ENCODE measurements around the gene IL36G. TPM values are rescaled to one million over a fixed set of nuclear protein-coding genes. Genes with fewer than 3 reads are reported as not detected.

The IL36G gene
- total and polyA plus RNA-seq, 9 of the 15 experiments (the other 6 are each of a cell fraction or from before 2014, with no cell fraction given): not detected

- H3K9me3 ChIP-seq (replicated peaks; ENCODE audit: control insufficient read depth, insufficient read depth, low read depth, low read length): no peaks in the 10 kb centered on the region
- 0 out of 5 replicates have a peak, but pooled peaks cover 0 to 1% of the 10 kb centered on the region in 2 experiments for H3K4me1 ChIP-seq (replicated peaks in 1 of 2; ENCODE audit: control insufficient read depth in 2 of 2, insufficient read depth in 2 of 2, low read length in 2 of 2)
- intact Hi-C loops (cut with micrococcal nuclease) (no loop called here), in situ Hi-C loops (cut with MboI) (no loop called here)
- ATAC-seq (no peak), DNase-seq (ENCODE audit: extremely low read depth in 1 of 4, low spot score in 3 of 4) (no peak), FAIRE-seq (no peak)
- H3K4me2 ChIP-seq (ENCODE audit: insufficient read depth, low read length): no peak overlapping the region
- peaks cover 11 to 28% of the 10 kb centered on the region in 2 experiments; a peak in 4 of 5 replicates for H3K27me3 ChIP-seq (ENCODE audit: control insufficient read depth in 2 of 2, insufficient read depth in 2 of 2, low read length in 2 of 2)
- no peak overlapping the region for H3K4me3 ChIP-seq
- H3K27ac ChIP-seq (ENCODE audit: extremely low read depth, low read depth, low read length): no peak overlapping the region
- no peaks in the 10 kb centered on the region for H3K36me3 ChIP-seq (ENCODE audit: control insufficient read depth, insufficient read depth, low read length)
- ChIA-PET POLR2A (interaction anchor here (0.7 kb wide), 1 partner anchor 50 kb away, joined by 3 read pairs; no protein-coding TSS in a partner anchor), CTCF (ENCODE audit: low intra/inter-chr PET ratio) (no interaction called here)
- H3K9me1 ChIP-seq (ENCODE audit: control insufficient read depth, insufficient read depth, low read length): no peaks in the 10 kb centered on the region
- H3K9ac ChIP-seq (ENCODE audit: insufficient read depth in 1 of 2, low read depth in 2 of 2, low read length in 2 of 2): no peak overlapping the region
- no peak overlapping the region for H2AFZ ChIP-seq (ENCODE audit: low read depth, low read length)
- no TSS peak for BruUV-seq (replicated peaks)
- 0% methylated on average over 2 of the region's 2 CpGs for WGBS (ENCODE audit: insufficient coverage, low coverage, missing lambda C conversion rate)
- H4K20me1 ChIP-seq (replicated peaks; ENCODE audit: control insufficient read depth, insufficient read depth, low read length): no peaks in the 10 kb centered on the region
- no peaks in the 10 kb centered on the region for H3K79me2 ChIP-seq (ENCODE audit: control insufficient read depth, insufficient read depth, low read length)
- TF ChIP-seq ZNF274 (IDR thresholded peaks at IDR 0.05; ENCODE audit: borderline replicate concordance, low read depth, low read length): no peak
- no peak for TF ChIP-seq XRCC5 (IDR thresholded peaks at IDR 0.05; ENCODE audit: low read depth, low read length)
- no peak for TF ChIP-seq MTA1 (IDR thresholded peaks at IDR 0.05; ENCODE audit: borderline replicate concordance)
- TF ChIP-seq AFF1 (IDR thresholded peaks at IDR 0.05; ENCODE audit: low read depth in 1 of 2, partially characterized antibody in 2 of 2): no peak
- no peak for TF ChIP-seq MAFG (tag; conservative IDR thresholded peaks at IDR 0.05)
- no peak for TF ChIP-seq TEAD1 (CRISPR knock-in tag; IDR thresholded peaks at IDR 0.05)
- TF ChIP-seq COPS2 (conservative IDR thresholded peaks at IDR 0.05): no peak
- TF ChIP-seq ELF2 (CRISPR knock-in tag; IDR thresholded peaks at IDR 0.05): no peak
- TF ChIP-seq NRF1 (conservative IDR thresholded peaks at IDR 0.05 in 1 of 2, IDR thresholded peaks at IDR 0.05 in 1 of 2): no peak
- TF ChIP-seq DPF2 (IDR thresholded peaks at IDR 0.05): no peak
- no peak for TF ChIP-seq ETS2 (tag; IDR thresholded peaks at IDR 0.05; ENCODE audit: borderline replicate concordance, poor library complexity, severe bottlenecking)
- TF ChIP-seq ZNF280B (CRISPR knock-in tag; IDR thresholded peaks at IDR 0.05): no peak
- no peak for TF ChIP-seq GMEB1 (CRISPR knock-in tag; IDR thresholded peaks at IDR 0.05)
- TF ChIP-seq CBX1 (IDR thresholded peaks at IDR 0.05; ENCODE audit: low read depth): no peak
- TF ChIP-seq TCF7 (IDR thresholded peaks at IDR 0.05; ENCODE audit: borderline replicate concordance): no peak
Measured at GRCh38 chr2:112973156-112973555, 4.7 kb upstream of the IL36G start.

All from K562 (cell line).